Esophagus muscularis mucosa (tissue), 4 donors: ENCODE results near the gene PKDREJ. TPM values are rescaled to one million over a fixed set of nuclear protein-coding genes. Genes with fewer than 3 reads are reported as not detected.
"Not testable (repeated sequence)": the region's sequence is repeated elsewhere in the genome, so short reads cannot be mapped to it uniquely, and the experiment has no call there.

Source experiments
- DNase-seq: peaks from one replicate; pipeline ENCODE4 v3.0.0-alpha.2; 2017; ENCODE audit errors: extremely low spot score
- H3K27ac ChIP-seq, 4 donors: fragments of 200-600 bp; sonication (generic); replicated peaks in 1 of 4; 1 replicate in 3 of 4; 2 replicates in 1 of 4; pipeline ENCODE4 v1.5.1; 2016 to 2019; ENCODE audit warnings: mild to moderate bottlenecking in 1 of 4
- H3K27me3 ChIP-seq, 4 donors: fragments of 200-600 bp; sonication (generic); one replicate each; pipeline versions ENCODE4 v1.5.1 to v1.6.0; 2016 to 2019
- H3K36me3 ChIP-seq, 4 donors: fragments of 200-600 bp; sonication (generic); one replicate each; pipeline ENCODE4 v1.5.1; 2016 to 2019
- H3K4me1 ChIP-seq, 4 donors: fragments of 200-600 bp; sonication (generic); one replicate each; pipeline ENCODE4 v1.5.1; 2016 to 2019
- H3K4me3 ChIP-seq, 4 donors: fragments of 200-600 bp; sonication (generic); 1 replicate in 2 of 4; 2 replicates in 2 of 4; pipeline ENCODE4 v1.5.1; 2016 to 2019; ENCODE audit warnings: mild to moderate bottlenecking in 4 of 4, moderate library complexity in 1 of 4
- H3K9me3 ChIP-seq, 4 donors: fragments of 200-600 bp; sonication (generic); 1 replicate in 3 of 4; 2 replicates in 1 of 4; pipeline ENCODE4 v1.5.1; 2016 to 2019
- EP300 ChIP-seq: sonication (generic); formaldehyde crosslinking; IDR thresholded peaks from one replicate; pipeline ENCODE4 v1.6.1; 2017; ENCODE audit warnings: antibody characterized with exemption
- POLR2A ChIP-seq: fragments of 450-650 bp; IDR thresholded peaks from one replicate; pipeline ENCODE4 v1.6.1; 2017; ENCODE audit warnings: antibody characterized with exemption, moderate library complexity, mild to moderate bottlenecking, low read depth
- POLR2AphosphoS5 ChIP-seq, 2 donors: sonication (generic); formaldehyde crosslinking; IDR thresholded peaks; one replicate each; pipeline ENCODE4 v1.6.1; 2017; ENCODE audit warnings: antibody characterized with exemption in 2 of 2
- WGBS: methylation state at CpG from one replicate; pipeline ENCODE4 v1.1.5; 2018; 5-methylcytosine and 5-hydroxymethylcytosine counted together
- intact Hi-C: fragments of 100-400 bp; cut with DNase I; formaldehyde crosslinking; loops from one replicate; pipeline ENCODE4 v1.15.1; 2023
- total RNA-seq, 4 donors: library from RNA; depleted of rRNA; stranded (reverse); fragments of >200 nt; gene quantifications; one replicate each; pipeline versions ENCODE4 v1.1.0 to v1.2.1, GENCODE V29; 2016
- TF ChIP-seq, protein P1 (sequence below), 3 experiments: fragments of 200-600 bp in 2 of 3; fragments of 450-650 bp in 1 of 3; sonication (generic) in 2 of 3; IDR thresholded peaks; one replicate each; pipeline ENCODE4 v1.5.1; 2017 to 2019; ENCODE audit warnings: antibody characterized with exemption in 3 of 3, mild to moderate bottlenecking in 2 of 3, moderate library complexity in 1 of 3

The PKDREJ gene
- total RNA-seq, 4 donors from 2014 or later, result under 0.01 to 0.23 (median under 0.01) TPM; not detected in 1

DNA sequence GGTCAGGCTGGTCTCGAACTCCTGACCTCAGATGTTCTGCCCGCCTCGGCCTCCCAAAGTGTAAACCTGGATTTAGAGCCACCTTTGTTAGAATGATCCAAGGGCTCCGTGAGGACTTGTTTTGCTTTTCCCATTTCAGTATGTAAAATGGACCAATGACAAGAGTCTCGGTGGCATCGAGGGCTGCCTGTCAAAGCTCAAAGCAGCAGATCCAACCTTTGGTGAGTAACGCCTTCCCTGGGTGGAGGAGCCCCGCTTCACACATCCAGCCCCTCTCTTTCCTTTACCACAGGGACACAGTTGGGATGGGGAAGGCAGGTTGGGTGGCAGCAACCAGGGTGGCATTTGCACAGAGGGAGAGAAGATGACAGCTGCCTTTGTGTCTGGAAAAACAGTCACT lies 9.1 kb upstream of the PKDREJ start:
- WGBS, result 97% methylated on average over 8 of the region's 8 CpGs
- peaks cover 40 to 74% (median 56%) of the 10 kb centered on the region in 4 donors for H3K36me3 ChIP-seq

DNA sequence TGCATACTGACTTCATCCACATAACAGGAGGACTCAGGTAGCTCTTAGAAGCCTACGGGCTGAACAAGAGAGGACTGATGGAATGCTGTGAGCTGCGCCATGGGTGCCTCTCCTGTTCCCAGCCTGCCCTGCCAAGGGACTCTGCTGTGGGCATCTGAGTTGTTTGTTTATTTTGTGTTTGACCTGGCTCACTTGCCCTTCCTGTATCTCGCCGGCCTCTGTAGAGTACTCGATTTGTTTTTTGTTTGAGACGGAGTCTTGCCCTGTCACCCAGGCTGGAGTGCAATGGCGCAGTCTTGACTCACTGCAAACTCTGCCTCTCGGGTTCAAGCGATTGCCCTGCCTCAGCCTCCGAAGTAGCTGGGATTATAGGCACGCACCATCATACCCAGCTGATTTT lies 6.4 kb upstream of the PKDREJ start:
- WGBS, result 68% methylated on average over 11 of the region's 11 CpGs

More for the DNA sequence above, 9.1 kb upstream of the PKDREJ start:
- no peak for DNase-seq
- Histone ChIP-seq H3K4me1 (peaks cover 17 to 27% (median 23%) of the 10 kb centered on the region in 4 donors), H3K4me3 (no peak overlapping the region), H3K27ac (no peak overlapping the region), H3K27me3 (no peaks in the 10 kb centered on the region), H3K9me3 (no peaks in the 10 kb centered on the region)
- TF ChIP-seq POLR2A (no peak), POLR2AphosphoS5 (IDR thresholded peaks at IDR 0.05) (no peak), EP300 (no peak)
- TF ChIP-seq, protein P1, sequence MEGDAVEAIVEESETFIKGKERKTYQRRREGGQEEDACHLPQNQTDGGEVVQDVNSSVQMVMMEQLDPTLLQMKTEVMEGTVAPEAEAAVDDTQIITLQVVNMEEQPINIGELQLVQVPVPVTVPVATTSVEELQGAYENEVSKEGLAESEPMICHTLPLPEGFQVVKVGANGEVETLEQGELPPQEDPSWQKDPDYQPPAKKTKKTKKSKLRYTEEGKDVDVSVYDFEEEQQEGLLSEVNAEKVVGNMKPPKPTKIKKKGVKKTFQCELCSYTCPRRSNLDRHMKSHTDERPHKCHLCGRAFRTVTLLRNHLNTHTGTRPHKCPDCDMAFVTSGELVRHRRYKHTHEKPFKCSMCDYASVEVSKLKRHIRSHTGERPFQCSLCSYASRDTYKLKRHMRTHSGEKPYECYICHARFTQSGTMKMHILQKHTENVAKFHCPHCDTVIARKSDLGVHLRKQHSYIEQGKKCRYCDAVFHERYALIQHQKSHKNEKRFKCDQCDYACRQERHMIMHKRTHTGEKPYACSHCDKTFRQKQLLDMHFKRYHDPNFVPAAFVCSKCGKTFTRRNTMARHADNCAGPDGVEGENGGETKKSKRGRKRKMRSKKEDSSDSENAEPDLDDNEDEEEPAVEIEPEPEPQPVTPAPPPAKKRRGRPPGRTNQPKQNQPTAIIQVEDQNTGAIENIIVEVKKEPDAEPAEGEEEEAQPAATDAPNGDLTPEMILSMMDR (IDR thresholded peaks at IDR 0.05), result no peak
- intact Hi-C loops, result no loop called here

DNA sequence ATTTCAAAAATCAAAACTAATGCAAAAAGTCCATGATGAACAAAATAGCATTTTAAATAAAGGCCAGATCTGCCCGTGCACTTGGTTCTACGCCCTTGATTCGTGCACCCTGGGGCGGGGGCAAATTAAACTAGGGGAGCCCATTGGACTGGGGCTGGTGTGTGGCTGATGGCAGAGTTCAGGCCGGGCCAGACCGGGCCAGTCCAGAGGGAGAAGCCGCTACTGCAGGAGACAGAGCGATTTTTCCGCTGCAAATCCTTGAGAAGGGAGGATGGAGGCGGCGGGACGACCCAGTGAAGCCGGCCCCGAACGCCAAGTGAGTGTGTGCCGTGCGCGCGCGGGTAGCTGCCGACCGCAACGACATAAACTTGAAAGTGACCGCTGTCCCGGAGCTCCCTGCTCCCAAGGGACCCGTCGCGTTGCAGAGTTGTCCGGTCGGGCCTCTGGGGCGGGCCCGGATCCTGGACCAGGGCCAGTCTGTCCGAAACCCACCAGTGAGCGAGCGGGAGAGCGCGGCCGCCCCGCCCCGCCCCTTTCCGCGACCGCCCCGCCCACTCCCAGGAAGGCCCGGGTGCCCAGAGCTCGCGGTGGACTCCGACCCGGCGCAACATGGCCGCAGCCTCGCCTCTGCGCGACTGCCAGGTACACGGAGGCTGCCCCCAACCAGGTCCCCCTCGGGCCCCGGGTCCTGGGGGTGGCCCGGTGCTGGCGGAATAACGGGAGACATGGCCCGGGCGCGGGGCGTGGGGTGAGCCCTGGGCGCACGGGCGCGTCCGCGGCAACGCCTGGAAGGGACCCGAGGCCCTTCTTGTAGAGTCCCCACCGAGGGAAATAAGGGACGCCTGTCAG lies 4.5 kb upstream of the PKDREJ start, which contains the start of gene TTC38:
Gene TTC38, plus strand, starts transcription at position 578 of the 849 bp plus-strand sequence. Its CDS starts 32 bp downstream, at position 610.
- peak within 1 kb of the TSS; percentile 66 to 89 (median 79) for H3K4me3 ChIP-seq
- peak; percentile 97 for DNase-seq
- WGBS, result under 1% methylated on average over 28 of the region's 74 CpGs
- peaks cover 6 to 31% (median 13%) of the 10 kb centered on the region in 4 donors for H3K36me3 ChIP-seq
- H3K9me3 ChIP-seq, result no peaks in the 10 kb centered on the region
- no peaks in the 10 kb centered on the region for H3K27me3 ChIP-seq
- peak; percentile 67 to 71 for TF ChIP-seq POLR2AphosphoS5 (IDR thresholded peaks at IDR 0.05)
- TF ChIP-seq EP300, result no peak
- TF ChIP-seq POLR2A, result no peak
- TF ChIP-seq, protein P1 (IDR thresholded peaks at IDR 0.05), result no peak
- H3K27ac ChIP-seq, result peak within 1 kb of the TSS; percentile 83 to 87 (median 84)
- intact Hi-C loops, result loop anchor here (10.0 kb wide), 1 partner anchor 123 kb away; no protein-coding TSS in a partner anchor
- H3K4me1 ChIP-seq, result peaks cover 30 to 47% (median 36%) of the 10 kb centered on the region in 4 donors

More for the DNA sequence above, 6.4 kb upstream of the PKDREJ start:
- H3K4me1 ChIP-seq, result peaks cover 27 to 36% (median 30%) of the 10 kb centered on the region in 4 donors
- H3K9me3 ChIP-seq, result no peaks in the 10 kb centered on the region
- TF ChIP-seq EP300 (no peak), POLR2A (no peak), POLR2AphosphoS5 (IDR thresholded peaks at IDR 0.05) (no peak)
- TF ChIP-seq, protein P1 (IDR thresholded peaks at IDR 0.05), result no peak
- H3K4me3 ChIP-seq, result no peak overlapping the region
- H3K36me3 ChIP-seq, result peaks cover 23 to 50% (median 32%) of the 10 kb centered on the region in 4 donors
- intact Hi-C loops, result loop anchor here (10.0 kb wide), 1 partner anchor 125 kb away; no protein-coding TSS in a partner anchor
- H3K27ac ChIP-seq, result peak overlapping the region in 1 of 4 donors; percentile 86
- DNase-seq, result no peak
- H3K27me3 ChIP-seq, result no peaks in the 10 kb centered on the region

DNA sequence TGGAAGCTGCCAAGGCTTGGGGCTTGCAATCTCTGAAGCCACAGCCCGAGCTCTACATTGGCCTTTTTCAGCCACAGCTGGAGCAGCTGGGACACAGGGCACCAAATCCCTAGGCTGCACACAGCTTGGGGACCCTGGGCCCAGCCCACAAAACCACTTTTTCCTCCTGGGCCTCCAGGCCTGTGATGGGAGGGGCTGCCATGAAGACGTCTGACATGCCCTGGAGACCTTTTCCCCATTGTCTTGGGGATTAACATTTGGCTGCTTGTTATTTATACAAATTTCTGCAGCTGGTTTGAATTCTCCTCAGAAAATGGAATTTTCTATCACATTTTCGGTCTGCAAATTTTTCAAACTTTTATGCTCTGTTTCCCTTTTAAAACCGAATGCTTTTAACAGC lies 2.5 kb upstream of the PKDREJ start:
- not testable (repeated sequence) for H3K27ac ChIP-seq, H3K4me3 ChIP-seq, DNase-seq, H3K27me3 ChIP-seq, H3K9me3 ChIP-seq
- peaks cover 30 to 54% (median 40%) of the 10 kb centered on the region in 4 donors for H3K4me1 ChIP-seq
- 93% methylated on average over 4 of the region's 4 CpGs for WGBS
- H3K36me3 ChIP-seq, result peaks cover 0 to 11% (median 0%) of the 10 kb centered on the region in 4 donors
- intact Hi-C loops, result loop anchor here (10.0 kb wide), 1 partner anchor 121 kb away; no protein-coding TSS in a partner anchor

DNA sequence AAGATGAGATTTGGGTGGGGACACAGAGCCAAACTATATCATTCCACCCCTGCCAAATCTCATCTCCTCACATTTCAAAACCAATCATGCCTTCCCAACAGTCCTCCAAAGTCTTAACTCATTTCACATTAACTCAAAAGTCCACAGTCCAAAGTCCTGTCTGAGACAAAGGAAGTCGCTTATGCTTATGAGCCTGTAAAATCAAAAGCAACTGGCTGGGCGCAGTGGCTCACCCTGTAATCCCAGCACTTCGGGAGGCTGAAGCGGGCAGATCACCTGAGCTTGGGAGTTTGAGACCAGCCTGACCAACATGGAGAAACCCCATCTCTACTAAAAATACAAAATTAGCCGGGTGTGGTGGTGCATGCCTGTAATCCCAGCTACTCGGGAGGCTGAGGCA lies 1.4 kb upstream of the PKDREJ start:
- H3K4me1 ChIP-seq, result peaks cover 27 to 48% (median 34%) of the 10 kb centered on the region in 4 donors
- H3K9me3 ChIP-seq, H3K27me3 ChIP-seq, DNase-seq, H3K27ac ChIP-seq, H3K36me3 ChIP-seq, H3K4me3 ChIP-seq: not testable (repeated sequence)
- intact Hi-C loops, result loop anchor here (10.0 kb wide), 1 partner anchor 120 kb away; no protein-coding TSS in a partner anchor
- WGBS, result 95% methylated on average over 6 of the region's 6 CpGs
